ENCODE results near the gene SEC11A.
A peak's percentile ranks its signal among the peaks of the same experiment; 100 is the strongest.
"Not testable (repeated sequence)": the region's sequence is repeated elsewhere in the genome, so short reads cannot be mapped to it uniquely, and the experiment has no call there.

The SEC11A gene

DNA sequence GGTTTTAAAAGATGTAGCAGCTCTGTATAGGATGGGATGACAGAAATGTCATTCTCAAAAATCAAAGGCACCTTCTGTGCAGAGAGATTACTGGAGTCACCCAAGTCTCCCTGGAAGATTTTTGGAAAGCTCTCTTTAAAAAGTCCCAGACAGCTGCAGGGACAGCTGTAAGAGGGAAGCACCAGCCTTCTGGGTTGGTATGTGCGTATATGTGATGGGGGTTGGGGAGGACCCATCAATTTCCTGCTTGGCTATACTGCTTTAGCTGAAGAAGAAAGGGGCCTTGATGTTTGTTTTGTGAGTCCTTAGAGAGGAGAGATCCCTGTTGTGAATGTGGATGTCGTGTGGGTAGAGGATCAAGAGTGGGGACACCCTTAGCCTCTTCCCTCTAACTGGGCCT lies 5.4 kb upstream of the SEC11A start:
- Histone ChIP-seq H3K36me3 (ENCODE audit: insufficient read depth, low read length) (no peaks in the 10 kb centered on the region), H3K9ac (ENCODE audit: low read depth, low read length) (no peak overlapping the region), H3K4me1 (ENCODE audit: insufficient read depth, low read length) (peaks cover 9% of the 10 kb centered on the region), H3K9me3 (ENCODE audit: control insufficient read depth, insufficient read depth, low read length) (no peaks in the 10 kb centered on the region)

- Histone ChIP-seq H3K9me3 (ENCODE audit: control insufficient read depth, insufficient read depth, low read length) (no peaks in the 10 kb centered on the region), H3K4me1 (ENCODE audit: insufficient read depth, low read length) (peaks cover 9% of the 10 kb centered on the region; the same call in 1 of the 2 replicates)
Measured at GRCh38 chr15:84715441-84716035, 401 bp downstream of the SEC11A start.

GRCh38 chr15:84714821-84715220 lies 1.1 kb downstream of the SEC11A start:
- peak overlapping the region; percentile 100 for H3K9ac ChIP-seq (ENCODE audit: low read depth, low read length)
- no peaks in the 10 kb centered on the region for H3K9me3 ChIP-seq (ENCODE audit: control insufficient read depth, insufficient read depth, low read length)
- peaks cover 9% of the 10 kb centered on the region; the same call in 1 of the 2 replicates for H3K4me1 ChIP-seq (ENCODE audit: insufficient read depth, low read length)
- H3K36me3 ChIP-seq (ENCODE audit: insufficient read depth, low read length) = peaks cover 4% of the 10 kb centered on the region; the same call in 1 of the 2 replicates

More at GRCh38 chr15:84715441-84716035, 401 bp downstream of the SEC11A start:
- Histone ChIP-seq H3K36me3 (ENCODE audit: insufficient read depth, low read length) (peaks cover 4% of the 10 kb centered on the region; the same call in 1 of the 2 replicates), H3K9ac (ENCODE audit: low read depth, low read length) (peak overlapping the region; percentile 100)

DNA sequence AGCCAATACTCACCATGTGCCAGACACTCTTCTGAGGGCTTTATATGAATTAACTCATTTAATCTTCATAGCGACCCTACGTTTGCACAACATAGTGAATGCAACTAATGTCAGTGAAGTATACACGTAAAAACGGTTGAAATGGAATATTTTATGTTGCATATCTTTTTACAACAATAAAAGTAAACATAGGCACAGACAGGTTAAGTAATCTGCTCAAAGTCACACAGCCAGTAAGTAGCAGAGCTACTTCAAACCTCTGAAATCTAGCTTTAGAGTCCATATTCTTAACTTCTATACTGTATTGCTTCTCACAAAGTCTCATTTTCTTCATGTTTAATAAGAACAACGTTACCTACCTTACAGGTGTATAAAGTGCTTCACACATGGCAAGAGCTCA lies 1.6 kb downstream of the SEC11A start:
- H3K9ac ChIP-seq (ENCODE audit: low read depth, low read length) = peak overlapping the region; percentile 100; the same call in 1 of the 2 replicates
- H3K4me1 ChIP-seq (ENCODE audit: insufficient read depth, low read length) = peaks cover 9% of the 10 kb centered on the region; the same call in 1 of the 2 replicates
- H3K36me3 ChIP-seq (ENCODE audit: insufficient read depth, low read length) = peaks cover 4% of the 10 kb centered on the region; the same call in 1 of the 2 replicates
- no peaks in the 10 kb centered on the region for H3K9me3 ChIP-seq (ENCODE audit: control insufficient read depth, insufficient read depth, low read length)

GRCh38 chr15:84703808-84704207 lies 12.1 kb downstream of the SEC11A start:
- no peak overlapping the region for H3K9ac ChIP-seq (ENCODE audit: low read depth, low read length)
- H3K9me3 ChIP-seq (ENCODE audit: control insufficient read depth, insufficient read depth, low read length) = no peaks in the 10 kb centered on the region
- no peaks in the 10 kb centered on the region; the same call in 1 of the 2 replicates for H3K36me3 ChIP-seq (ENCODE audit: insufficient read depth, low read length)
- no peaks in the 10 kb centered on the region for H3K4me1 ChIP-seq (ENCODE audit: insufficient read depth, low read length)

- Histone ChIP-seq H3K9me3 (ENCODE audit: control insufficient read depth, insufficient read depth, low read length) (no peaks in the 10 kb centered on the region), H3K36me3 (ENCODE audit: insufficient read depth, low read length) (no peaks in the 10 kb centered on the region; the same call in 1 of the 2 replicates), H3K4me1 (ENCODE audit: insufficient read depth, low read length) (no peaks in the 10 kb centered on the region), H3K9ac (ENCODE audit: low read depth, low read length) (no peak overlapping the region)
Measured at GRCh38 chr15:84702961-84703482, 12.9 kb downstream of the SEC11A start.

- no peaks in the 10 kb centered on the region for H3K9me3 ChIP-seq (ENCODE audit: control insufficient read depth, insufficient read depth, low read length)
- no peaks in the 10 kb centered on the region; the same call in 1 of the 2 replicates for H3K36me3 ChIP-seq (ENCODE audit: insufficient read depth, low read length)
- no peak overlapping the region for H3K9ac ChIP-seq (ENCODE audit: low read depth, low read length)
- no peaks in the 10 kb centered on the region for H3K4me1 ChIP-seq (ENCODE audit: insufficient read depth, low read length)
Measured at GRCh38 chr15:84699538-84700191, 16.3 kb downstream of the SEC11A start.

DNA sequence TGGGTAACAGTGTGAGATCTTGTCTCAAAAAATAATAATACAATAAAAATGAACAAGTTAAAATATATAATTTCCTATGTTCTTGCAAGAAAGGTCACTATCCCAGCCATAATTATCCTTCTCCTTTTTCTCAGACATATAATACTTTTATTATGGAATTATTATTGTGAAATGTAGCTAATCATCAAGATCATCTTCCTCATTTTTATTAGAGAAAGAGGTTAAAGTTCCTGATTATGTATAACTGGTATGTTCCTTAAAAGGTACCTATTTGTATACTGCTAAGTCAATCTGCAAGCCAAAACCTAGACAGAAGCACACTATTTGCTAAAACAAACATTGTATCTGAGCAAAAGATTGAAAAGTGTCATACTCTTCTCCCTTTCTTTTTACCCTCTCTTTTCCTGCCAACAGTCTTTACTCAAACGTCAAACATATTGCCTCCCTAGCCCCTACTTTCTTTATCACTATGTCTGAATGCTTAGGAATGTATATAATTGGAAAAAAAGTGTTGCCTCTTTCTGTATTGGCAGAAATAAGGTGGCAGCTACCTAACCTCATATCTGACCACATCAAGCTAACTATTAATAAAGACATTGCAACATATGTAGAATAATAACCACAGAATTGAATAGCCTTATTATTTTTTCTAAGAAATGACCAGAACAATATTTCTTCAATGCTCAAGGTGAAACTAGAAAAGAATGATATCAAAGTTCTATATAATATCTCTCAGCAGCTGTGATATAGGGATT lies 18.5 kb downstream of the SEC11A start:
- no peaks in the 10 kb centered on the region for H3K4me1 ChIP-seq (ENCODE audit: insufficient read depth, low read length)
- H3K36me3 ChIP-seq (ENCODE audit: insufficient read depth, low read length) = no peaks in the 10 kb centered on the region
- H3K9me3 ChIP-seq (ENCODE audit: control insufficient read depth, insufficient read depth, low read length) = no peaks in the 10 kb centered on the region
- H3K9ac ChIP-seq (ENCODE audit: low read depth, low read length) = no peak overlapping the region

DNA sequence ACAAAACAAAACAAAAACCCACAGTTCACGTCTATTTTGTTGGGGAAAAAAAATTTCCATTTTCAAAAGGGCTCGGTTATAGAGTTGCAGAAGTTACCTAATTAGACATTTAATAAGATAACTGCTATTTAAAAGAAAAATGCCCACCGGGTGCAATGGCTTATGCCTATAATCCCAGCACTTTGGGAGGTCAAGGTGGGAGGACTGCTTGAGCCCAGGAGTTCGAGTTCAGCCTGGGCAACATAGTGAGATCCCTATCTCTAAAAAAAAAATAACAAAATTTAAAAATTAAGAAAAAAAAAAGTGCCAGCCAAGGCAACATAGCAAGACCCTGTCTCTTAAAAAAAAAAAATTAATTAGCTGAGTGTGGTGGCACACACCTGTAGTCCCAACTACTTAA lies 19.2 kb downstream of the SEC11A start:
- H3K9ac ChIP-seq (ENCODE audit: low read depth, low read length) = no peak overlapping the region
- no peaks in the 10 kb centered on the region for H3K36me3 ChIP-seq (ENCODE audit: insufficient read depth, low read length)
- no peaks in the 10 kb centered on the region for H3K4me1 ChIP-seq (ENCODE audit: insufficient read depth, low read length)
- H3K9me3 ChIP-seq (ENCODE audit: control insufficient read depth, insufficient read depth, low read length) = no peaks in the 10 kb centered on the region

- Histone ChIP-seq H3K9me3 (ENCODE audit: control insufficient read depth, insufficient read depth, low read length) (no peaks in the 10 kb centered on the region), H3K36me3 (ENCODE audit: insufficient read depth, low read length) (peaks cover 8% of the 10 kb centered on the region; the same call in 1 of the 2 replicates), H3K4me1 (ENCODE audit: insufficient read depth, low read length) (no peaks in the 10 kb centered on the region), H3K9ac (ENCODE audit: low read depth, low read length) (no peak overlapping the region)
Measured at GRCh38 chr15:84690342-84690741, 25.6 kb downstream of the SEC11A start.

GRCh38 chr15:84689858-84690257 lies 26.1 kb downstream of the SEC11A start:
- Histone ChIP-seq H3K4me1 (ENCODE audit: insufficient read depth, low read length) (no peaks in the 10 kb centered on the region), H3K36me3 (ENCODE audit: insufficient read depth, low read length) (peaks cover 8% of the 10 kb centered on the region; the same call in 1 of the 2 replicates), H3K9ac (ENCODE audit: low read depth, low read length) (no peak overlapping the region), H3K9me3 (ENCODE audit: control insufficient read depth, insufficient read depth, low read length) (no peaks in the 10 kb centered on the region)

DNA sequence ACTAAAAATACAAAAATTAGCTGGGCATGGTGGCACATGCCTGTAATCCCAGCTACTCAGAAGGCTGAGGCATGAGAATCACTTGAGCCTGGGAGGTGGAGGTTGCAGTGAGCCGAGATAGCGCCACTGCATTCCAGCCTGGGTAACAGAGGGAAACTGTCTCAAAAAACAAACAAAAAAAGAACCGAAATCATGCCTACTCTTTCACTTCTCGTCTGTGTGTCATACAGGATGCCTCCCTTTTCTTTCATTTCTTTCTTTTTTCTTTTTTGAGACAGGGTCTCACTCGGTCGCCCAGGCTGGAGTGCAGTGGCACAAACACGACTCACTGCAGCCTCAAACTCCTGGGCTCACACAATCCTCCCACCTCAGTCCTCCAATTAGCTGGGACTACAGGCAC lies 29.5 kb downstream of the SEC11A start:
- H3K9ac ChIP-seq (ENCODE audit: low read depth, low read length); H3K36me3 ChIP-seq (ENCODE audit: insufficient read depth, low read length); H3K4me1 ChIP-seq (ENCODE audit: insufficient read depth, low read length); H3K9me3 ChIP-seq (ENCODE audit: control insufficient read depth, insufficient read depth, low read length): not testable (repeated sequence)

DNA sequence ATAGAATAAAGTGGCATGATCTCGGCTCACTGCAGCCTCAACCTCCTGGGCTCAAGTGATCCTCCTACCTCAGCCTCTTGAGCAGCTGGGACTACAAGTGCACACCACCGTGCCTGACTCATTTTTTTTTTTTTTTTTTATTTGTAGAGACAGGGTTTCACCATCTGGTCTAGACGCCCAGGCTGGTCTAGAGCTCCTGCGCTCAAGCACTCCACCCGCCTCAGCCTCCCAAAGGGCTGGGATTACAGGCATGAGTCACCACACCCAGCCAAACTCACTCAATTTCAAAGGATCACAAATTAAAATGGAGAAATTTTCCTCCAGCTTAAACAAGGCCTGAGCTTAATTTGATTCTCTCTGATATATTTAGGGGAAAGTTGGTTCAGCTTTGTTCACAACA lies 30.6 kb downstream of the SEC11A start:
- no peaks in the 10 kb centered on the region for H3K4me1 ChIP-seq (ENCODE audit: insufficient read depth, low read length)
- H3K36me3 ChIP-seq (ENCODE audit: insufficient read depth, low read length) = peaks cover 11% of the 10 kb centered on the region
- no peaks in the 10 kb centered on the region for H3K9me3 ChIP-seq (ENCODE audit: control insufficient read depth, insufficient read depth, low read length)
- no peak overlapping the region for H3K9ac ChIP-seq (ENCODE audit: low read depth, low read length)

DNA sequence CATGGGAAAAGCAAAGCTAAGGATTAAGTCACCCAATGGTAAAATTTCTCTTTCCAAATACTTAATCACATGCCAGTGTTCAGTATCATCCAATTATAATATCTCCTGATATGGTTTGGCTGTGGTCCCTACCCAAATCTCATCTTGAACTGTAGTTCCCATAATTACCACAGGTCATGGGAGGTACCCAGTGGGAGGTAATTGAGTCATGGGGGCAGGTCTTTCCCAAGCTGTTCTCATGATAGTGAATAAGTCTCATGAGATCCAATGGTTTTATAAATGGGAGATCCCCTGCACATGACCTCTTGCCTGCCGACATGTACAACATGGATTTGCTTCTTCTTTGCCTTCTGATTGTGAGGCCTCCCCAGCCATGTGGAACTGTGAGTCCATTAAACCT lies 31.8 kb downstream of the SEC11A start:
- H3K4me1 ChIP-seq (ENCODE audit: insufficient read depth, low read length) = no peaks in the 10 kb centered on the region
- H3K9me3 ChIP-seq (ENCODE audit: control insufficient read depth, insufficient read depth, low read length) = no peaks in the 10 kb centered on the region
- H3K36me3 ChIP-seq (ENCODE audit: insufficient read depth, low read length) = peaks cover 7% of the 10 kb centered on the region
- H3K9ac ChIP-seq (ENCODE audit: low read depth, low read length) = no peak overlapping the region

All from ES-I3 (cell line).